Suprapubic skin (tissue), 4 donors: Measurements from ENCODE around the gene CTSL.

ENCODE experiments used
- CTCF ChIP-seq, 2 donors: fragments of 200-600 bp in 1 of 2; fragments of 450-650 bp in 1 of 2; sonication (generic) in 1 of 2; IDR thresholded peaks; one replicate each; pipeline ENCODE4 v1.5.1; 2016 to 2019; ENCODE audit warnings: antibody characterized with exemption in 2 of 2, mild to moderate bottlenecking in 1 of 2, moderate library complexity in 1 of 2
- EP300 ChIP-seq: sonication (generic); formaldehyde crosslinking; IDR thresholded peaks from one replicate; pipeline ENCODE4 v1.6.1; 2017; ENCODE audit warnings: antibody characterized with exemption
- POLR2AphosphoS5 ChIP-seq, 3 donors: sonication (generic); formaldehyde crosslinking; IDR thresholded peaks; one replicate each; pipeline ENCODE4 v1.6.1; 2017; ENCODE audit warnings: antibody characterized with exemption in 3 of 3

GRCh38 chr9:87740209-87740608 lies 14.3 kb downstream of the CTSL start:
- TF ChIP-seq CTCF (IDR thresholded peaks at IDR 0.05) (no peak), POLR2AphosphoS5 (IDR thresholded peaks at IDR 0.05) (no peak), EP300 (no peak)
